Left colon (tissue), 2 donors: ENCODE measurements around the gene MAGEC1. TPM values are rescaled to one million over a fixed set of nuclear protein-coding genes. Genes with fewer than 3 reads are reported as not detected.
"Not testable (repeated sequence)": the region's sequence is repeated elsewhere in the genome, so short reads cannot be mapped to it uniquely, and the experiment has no call there.

Experiments used
- ATAC-seq: fragments of 200-7000 bp; cut with Tn5 transposase; one replicate; pipeline ENCODE4 v1.9.1; 2020; ENCODE audit warnings: mild to moderate bottlenecking, moderate library complexity
- DNase-seq, 2 donors: peaks; one replicate each; pipeline ENCODE4 v3.0.0-alpha.2; 2020
- intact Hi-C, 2 donors: fragments of 100-400 bp; cut with DNase I in 1 of 2; cut with micrococcal nuclease in 1 of 2; formaldehyde crosslinking; loops; one replicate each; pipeline versions ENCODE4 v1.11.2 to v1.14.0; 2022; cut with DNase I, micrococcal nuclease
- long read RNA-seq: library from polyadenylated mRNA; unstranded; transcript quantifications from one replicate; pipeline ENCODE4 v2.0.0, GENCODE V29; 2021
- total RNA-seq, 2 donors: library from RNA; stranded (reverse); fragmentation: NEBNext Ultra II Directional; extraction: Animal tissue kit (Norgen Biotek cat#: 25700); gene quantifications; one replicate each; pipeline ENCODE4 v1.2.1, GENCODE V29; 2021
- donor health status: DM: no; HTN: no; CAD: no.
- donor health status: DM: yes; HTN: yes; CAD: no.

Gene MAGEC1, protein sequence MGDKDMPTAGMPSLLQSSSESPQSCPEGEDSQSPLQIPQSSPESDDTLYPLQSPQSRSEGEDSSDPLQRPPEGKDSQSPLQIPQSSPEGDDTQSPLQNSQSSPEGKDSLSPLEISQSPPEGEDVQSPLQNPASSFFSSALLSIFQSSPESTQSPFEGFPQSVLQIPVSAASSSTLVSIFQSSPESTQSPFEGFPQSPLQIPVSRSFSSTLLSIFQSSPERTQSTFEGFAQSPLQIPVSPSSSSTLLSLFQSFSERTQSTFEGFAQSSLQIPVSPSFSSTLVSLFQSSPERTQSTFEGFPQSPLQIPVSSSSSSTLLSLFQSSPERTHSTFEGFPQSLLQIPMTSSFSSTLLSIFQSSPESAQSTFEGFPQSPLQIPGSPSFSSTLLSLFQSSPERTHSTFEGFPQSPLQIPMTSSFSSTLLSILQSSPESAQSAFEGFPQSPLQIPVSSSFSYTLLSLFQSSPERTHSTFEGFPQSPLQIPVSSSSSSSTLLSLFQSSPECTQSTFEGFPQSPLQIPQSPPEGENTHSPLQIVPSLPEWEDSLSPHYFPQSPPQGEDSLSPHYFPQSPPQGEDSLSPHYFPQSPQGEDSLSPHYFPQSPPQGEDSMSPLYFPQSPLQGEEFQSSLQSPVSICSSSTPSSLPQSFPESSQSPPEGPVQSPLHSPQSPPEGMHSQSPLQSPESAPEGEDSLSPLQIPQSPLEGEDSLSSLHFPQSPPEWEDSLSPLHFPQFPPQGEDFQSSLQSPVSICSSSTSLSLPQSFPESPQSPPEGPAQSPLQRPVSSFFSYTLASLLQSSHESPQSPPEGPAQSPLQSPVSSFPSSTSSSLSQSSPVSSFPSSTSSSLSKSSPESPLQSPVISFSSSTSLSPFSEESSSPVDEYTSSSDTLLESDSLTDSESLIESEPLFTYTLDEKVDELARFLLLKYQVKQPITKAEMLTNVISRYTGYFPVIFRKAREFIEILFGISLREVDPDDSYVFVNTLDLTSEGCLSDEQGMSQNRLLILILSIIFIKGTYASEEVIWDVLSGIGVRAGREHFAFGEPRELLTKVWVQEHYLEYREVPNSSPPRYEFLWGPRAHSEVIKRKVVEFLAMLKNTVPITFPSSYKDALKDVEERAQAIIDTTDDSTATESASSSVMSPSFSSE
- total RNA-seq, result not detected
- long read RNA-seq, result 0 reads

DNA sequence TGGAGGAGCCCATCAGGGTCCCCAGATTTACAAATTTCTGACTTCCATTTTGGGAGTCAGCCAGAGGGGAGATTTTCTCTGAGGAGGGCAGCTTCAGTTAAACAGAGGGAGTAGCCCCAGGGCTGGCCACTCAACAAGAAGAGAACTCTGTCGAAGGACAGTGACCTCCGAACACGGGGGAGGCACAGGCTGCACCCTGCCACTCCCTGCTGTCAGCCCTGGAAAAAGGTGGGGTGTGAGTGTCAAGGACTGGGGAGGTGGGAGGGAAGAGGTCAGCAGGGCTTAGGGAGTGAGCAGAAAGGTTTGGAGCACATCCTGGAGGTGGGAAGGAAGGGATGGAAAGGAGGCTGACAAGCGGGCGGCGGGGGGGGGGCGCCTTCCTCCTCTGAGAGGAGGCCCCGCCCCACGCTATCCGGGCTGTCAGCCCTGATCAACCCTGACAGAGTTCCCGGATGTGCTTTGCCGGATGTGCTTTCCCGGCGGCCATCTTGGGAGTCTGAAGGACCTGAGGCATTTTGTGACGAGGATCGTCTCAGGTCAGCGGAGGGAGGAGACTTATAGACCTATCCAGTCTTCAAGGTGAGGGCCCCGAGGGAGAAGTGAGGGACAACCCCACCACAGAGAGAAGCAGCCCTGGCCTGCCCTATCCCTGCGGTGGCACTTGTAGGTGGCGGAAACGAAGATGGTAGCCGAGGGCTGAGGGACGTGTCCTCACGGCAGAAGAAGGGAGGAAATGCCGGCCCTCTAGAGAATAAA is at the start of gene MAGEC1:
MAGEC1 (plus strand) TSS at position 495 of the 756 bp plus-strand sequence. CDS start 1,179 bp downstream, outside the sequence.
- ATAC-seq (no peak), DNase-seq (no peak)
- intact Hi-C loops, result no loop called here

DNA sequence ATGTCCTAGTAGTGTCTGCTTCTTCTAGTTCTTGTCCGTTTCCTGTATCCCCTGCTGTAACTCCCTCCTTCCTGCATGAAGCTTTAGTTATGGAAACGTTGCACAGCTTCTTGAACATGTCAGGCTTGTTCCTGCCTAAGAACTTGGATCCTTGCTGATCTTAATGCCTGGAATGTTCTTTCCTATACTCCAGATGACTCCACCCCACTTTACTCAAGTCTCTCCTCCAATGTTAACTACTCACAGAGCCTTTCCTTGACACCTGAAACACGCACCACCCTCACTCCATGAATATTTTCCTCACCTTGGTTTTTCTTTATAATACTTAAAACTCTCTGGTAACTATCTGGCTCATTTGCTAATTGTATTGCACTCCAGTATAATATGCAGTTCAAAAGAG is 46.2 kb upstream of the MAGEC1 start:
- ATAC-seq (no peak), DNase-seq (no peak)
- intact Hi-C loops, result no loop called here

DNA sequence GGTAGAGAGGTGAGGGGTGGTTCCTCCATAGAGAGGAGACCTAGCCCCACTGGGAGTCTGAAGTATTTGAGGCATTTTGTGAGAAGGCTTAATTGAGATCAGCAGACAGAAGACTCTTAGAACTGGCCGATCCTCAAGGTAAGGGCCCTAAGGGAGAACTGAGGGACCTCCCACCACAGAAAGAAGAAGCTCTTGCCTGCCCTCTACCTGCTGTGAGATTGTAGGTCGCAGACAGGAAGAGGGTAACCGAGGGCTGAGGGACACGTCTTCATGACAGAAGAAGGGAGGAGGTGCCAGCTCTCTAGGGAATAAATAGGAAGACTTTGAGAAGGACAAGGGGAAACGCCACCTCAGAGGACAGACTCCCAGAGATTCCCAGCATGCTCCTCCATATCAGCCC is 24.1 kb upstream of the MAGEC1 start:
- intact Hi-C loops, result no loop called here
- DNase-seq (no peak), ATAC-seq (no peak)

DNA sequence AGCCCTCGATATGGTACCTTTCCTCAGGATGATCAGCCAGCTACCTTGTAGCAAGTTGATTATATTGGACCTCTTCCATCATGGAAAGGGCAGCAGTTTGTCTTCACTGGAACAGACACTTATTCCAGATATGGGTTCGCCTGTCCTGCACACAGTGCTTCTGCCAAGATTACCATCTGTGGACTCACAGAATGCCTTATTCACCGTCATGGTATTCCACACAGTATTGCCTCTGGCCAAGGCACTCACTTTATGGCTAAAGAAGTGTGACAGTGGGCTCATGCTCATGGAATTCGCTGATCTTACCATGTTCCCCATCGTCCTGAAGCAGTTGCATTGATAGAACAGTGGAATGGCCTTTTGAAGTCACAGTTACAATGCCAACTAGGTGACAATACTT is 14.9 kb upstream of the MAGEC1 start:
- ATAC-seq, DNase-seq, intact Hi-C loops: not testable (repeated sequence)

DNA sequence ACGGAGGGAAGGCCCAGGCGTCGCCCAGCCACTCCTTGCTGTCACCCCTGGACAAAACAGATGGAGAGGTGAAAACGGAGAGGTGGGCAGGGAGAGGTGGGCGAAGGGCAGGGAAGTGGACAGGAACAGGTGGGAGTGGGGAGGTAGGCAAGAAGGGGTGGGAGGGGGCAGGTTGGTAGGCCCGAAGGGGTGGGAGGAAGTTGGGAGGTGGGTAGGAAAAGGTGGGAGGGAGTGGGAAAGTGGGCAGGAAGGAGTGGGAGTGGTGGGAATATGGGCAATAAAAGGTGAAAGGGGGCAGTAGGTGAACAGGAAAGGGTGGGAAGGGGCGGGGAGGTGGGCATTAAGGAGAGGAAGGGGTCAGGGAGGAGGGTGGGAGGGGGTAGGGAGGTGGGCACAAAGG is 9.0 kb upstream of the MAGEC1 start:
- intact Hi-C loops, result no loop called here
- ATAC-seq (no peak), DNase-seq (no peak)

DNA sequence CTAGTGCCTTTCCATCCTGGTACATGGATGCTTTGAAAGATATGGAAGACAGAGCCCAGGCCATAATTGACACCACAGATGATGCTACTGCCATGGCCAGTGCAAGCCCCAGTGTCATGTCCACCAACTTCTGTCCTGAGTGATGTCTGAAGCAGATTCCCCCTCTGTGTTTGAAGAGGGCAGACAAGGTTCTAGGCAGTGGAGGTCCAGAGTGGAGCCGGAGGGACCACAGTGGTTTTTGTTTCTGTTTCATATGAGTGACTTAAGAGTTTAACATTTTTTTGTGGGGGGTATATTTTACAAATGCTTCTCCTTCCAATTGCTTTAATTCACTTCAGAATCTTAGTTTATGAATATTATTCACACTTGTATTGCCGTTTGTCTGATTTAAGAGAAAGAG is 6.0 kb upstream of the MAGEC1 start:
- DNase-seq (no peak), ATAC-seq (no peak)
- intact Hi-C loops, result no loop called here

DNA sequence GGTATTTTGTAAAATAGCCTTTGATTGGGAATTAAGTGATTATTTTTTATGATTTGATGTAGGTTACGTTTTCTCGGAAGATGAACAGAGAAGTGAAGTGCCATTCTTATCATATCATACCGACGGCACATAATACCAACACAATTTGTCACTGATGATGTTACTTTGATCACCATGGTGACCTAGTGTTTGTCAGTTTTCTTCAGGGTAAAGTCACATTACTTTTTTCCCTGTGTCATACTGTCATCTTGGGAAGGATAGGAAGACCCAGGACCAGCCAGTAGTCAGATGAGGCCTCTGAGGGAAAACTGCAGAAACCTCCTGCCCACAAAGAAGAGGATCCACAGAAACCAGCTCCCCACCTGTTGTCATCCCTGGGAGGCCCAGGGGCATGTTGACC is 1.3 kb upstream of the MAGEC1 start:
- ATAC-seq, result no peak
- intact Hi-C loops, result no loop called here

DNA sequence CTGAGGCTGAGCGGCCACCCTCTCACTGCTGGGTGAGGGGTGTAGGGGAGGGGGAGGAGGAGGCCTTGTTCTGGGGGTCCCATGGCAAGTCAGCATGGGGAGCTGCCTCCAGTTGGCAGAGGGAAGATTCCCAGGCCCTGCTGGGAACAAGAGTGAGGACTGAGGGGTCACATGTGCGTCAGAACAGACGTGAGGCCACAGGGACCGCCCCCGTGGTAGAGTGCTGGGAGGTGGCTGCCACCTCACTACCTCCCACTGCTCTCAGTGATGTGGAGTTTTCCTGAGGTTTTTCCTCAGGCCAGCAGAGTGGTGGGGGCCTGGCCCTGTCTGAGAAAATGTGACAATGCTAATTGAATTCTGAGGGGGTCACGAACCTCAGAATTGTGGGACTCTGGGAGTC is 568 bp downstream of the MAGEC1 start:
- ATAC-seq (no peak), DNase-seq (no peak)
- intact Hi-C loops, result no loop called here

More for the DNA sequence above, 1.3 kb upstream of the MAGEC1 start:
- DNase-seq, result no peak

DNA sequence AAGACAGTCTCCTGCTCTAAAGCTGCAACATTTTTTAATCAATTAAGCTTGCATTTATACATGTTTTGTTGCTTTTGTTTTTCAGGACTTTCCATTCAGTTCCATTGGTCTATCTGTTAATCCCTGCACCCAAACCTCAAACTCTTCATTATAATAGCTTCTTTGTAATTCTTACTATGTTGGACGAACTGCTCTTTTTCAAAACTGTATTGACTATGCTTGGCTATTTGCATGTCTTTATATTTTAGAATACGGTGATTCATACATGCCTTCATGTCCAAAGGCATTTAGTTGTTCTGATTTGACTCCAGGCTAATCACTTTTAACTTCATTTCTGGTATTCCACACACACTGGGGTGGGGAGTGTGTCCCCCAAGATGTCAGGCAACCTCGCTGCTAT is 14.1 kb downstream of the MAGEC1 start:
- intact Hi-C loops, result no loop called here
- no peak for ATAC-seq

DNA sequence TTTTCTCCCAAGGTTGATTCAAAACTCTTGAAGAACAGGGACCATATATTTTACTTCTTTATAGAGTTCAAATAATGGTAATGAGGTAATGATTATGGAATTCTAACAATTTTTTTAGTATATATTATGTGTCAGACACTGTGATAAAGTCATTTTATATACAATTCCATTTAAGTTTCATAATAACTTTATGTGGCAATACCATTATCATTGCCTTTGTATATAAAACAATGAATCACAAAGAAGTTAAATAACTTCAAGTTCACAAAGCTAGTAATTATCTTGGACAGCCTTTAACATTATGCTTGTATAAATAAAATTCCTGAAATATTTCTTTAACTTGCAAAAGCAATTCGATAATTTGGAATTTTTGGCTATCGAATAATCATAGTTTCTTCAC is 20.6 kb downstream of the MAGEC1 start:
- ATAC-seq (no peak), DNase-seq (no peak)
- intact Hi-C loops, result no loop called here

More for the DNA sequence above, 14.1 kb downstream of the MAGEC1 start:
- DNase-seq, result no peak

DNA sequence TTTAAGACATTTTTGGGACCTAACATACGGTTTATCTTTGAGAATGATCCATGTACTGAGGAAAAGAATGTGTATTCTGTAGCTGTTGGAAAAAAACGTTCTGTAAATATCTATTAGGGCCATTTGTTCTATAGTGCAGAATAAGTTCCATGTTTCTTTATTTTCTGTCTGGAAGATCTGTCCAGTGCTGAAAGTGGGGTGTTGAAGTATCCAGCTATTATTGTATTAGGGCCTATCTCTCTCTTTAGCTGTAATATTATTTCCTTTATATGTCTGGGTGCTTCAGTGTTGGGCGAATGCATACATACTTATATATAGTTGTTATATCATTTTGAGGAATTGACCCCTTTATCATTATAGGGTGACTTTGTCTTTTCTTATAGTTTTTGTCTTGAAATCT is 24.7 kb downstream of the MAGEC1 start:
- intact Hi-C loops, result no loop called here
- ATAC-seq, result no peak

DNA sequence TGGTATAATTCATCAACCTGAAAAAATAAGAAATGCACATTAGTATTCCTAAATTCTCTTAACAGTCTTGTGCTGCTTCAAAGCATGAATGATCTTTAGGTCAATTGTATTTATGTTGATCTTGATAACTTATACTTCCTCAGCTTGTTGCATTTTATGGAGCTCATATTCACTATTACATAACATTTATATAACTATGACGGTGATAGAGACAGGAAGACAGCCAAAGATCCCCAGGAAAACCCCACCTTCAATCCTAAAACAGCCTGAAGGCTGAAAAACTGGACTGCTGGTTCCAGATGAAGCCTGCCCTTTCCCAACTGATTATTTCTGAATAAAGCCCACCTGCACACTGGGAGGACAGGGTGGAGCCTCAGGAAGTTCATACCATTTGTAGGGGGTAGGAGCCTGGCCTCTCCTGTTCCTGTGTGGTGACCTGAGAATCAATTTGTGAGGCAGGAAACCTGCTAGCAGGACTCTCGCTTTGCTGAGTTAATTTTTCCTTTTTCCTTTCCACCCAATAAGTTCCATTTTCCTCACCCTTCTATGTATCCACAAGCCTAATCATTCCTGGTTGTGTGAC is 30.5 kb downstream of the MAGEC1 start:
- ATAC-seq, result no peak
- intact Hi-C loops, result no loop called here
- DNase-seq, result no peak

More for the DNA sequence above, 24.7 kb downstream of the MAGEC1 start:
- DNase-seq, result no peak

DNA sequence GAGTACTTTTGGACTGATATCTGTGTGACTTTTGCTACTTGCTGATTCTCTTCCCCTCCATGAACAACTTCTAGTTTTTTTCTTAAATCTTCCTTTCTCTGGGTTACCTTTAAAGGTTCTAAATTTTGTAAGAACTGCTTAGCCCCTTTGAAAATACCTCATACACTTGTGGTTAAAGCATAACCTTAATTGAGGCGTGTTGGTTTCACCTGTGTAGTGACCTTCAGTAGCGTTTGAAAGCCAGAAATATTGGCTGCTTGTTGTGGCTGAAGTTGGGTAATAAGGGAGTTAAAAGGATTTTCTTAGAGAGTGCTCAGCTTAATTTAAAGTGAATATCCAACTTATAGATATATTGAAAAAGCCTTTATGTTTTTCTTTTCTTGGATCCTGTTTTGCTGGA is 32.0 kb downstream of the MAGEC1 start:
- intact Hi-C loops, result no loop called here
- DNase-seq (no peak), ATAC-seq (no peak)

DNA sequence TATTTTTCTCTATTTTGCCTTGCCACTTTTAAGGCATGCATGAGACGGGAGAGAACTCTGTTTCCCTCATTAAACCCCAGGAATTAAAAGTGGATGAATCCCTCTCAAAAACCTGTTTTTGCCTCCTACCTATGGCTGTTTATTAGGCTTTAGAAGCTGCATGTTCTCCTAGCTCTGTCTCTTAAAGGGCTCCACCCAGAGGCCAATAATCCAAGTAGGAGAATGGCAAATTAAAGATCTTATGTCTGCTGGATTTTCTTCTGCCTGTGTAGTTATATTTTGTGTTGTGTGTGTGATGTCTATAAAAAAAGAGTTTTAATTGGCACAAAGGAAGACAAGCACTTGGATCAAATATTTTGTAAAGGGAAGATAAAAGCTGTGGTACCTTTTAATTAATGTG is 32.4 kb downstream of the MAGEC1 start:
- intact Hi-C loops, result no loop called here
- DNase-seq (no peak), ATAC-seq (no peak)

DNA sequence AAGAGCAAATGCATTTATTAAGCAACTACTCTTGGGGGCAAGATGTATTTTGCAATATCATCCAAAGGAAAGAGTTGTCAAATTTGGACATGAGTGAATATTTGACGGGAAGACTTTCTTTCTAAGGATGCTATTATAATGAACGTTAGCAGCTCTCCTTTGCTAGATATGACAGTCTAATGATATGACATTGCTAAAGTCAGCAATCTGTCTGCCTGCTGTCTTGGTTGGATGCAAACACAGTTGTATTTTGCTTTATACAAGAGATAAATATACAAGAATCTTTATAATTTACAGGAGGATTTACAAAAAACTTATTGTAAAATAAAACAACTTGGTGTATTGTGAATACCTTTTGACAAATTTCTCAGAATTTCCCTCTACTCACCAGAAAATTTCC is 37.5 kb downstream of the MAGEC1 start:
- ATAC-seq, result no peak
- DNase-seq, result no peak
- intact Hi-C loops, result no loop called here

DNA sequence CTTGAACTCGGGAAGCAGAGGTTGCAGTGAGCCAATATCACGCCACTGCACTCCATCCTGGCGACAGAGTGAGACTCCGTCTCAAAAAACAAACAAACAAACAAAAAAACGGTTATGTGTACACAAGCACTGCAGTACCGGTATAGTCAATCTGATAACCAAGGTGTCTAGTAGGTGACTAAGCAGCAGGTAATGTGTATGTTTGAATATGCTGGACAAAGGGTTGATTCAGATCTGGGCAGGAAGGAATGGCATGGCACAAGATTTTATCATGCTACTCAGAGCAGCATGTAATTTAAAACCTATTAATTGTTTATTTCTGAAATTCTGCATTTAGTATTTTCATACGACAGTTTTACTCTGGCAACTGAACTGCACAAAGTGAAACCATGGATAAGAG is 41.7 kb downstream of the MAGEC1 start:
- DNase-seq, result no peak
- intact Hi-C loops, result no loop called here
- no peak for ATAC-seq

DNA sequence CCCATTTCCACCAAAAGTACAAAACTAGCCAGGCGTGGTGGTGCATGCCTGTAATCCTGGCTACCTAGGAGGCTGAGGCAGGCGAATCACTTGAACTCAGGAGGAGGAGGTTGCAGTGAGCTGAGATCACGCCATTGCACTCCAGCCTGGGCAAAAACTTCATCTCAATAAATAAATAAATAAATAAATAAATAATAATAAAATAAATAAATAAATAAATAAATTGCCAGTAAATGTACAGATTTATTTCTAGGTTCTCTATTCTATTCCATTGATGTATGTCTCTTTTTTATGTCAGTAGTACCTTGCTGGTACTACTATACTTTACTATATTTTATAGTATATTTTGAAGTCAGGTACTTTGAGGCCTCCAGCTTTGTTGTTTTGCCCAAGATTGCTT is 43.7 kb downstream of the MAGEC1 start:
- ATAC-seq (no peak), DNase-seq (no peak)

DNA sequence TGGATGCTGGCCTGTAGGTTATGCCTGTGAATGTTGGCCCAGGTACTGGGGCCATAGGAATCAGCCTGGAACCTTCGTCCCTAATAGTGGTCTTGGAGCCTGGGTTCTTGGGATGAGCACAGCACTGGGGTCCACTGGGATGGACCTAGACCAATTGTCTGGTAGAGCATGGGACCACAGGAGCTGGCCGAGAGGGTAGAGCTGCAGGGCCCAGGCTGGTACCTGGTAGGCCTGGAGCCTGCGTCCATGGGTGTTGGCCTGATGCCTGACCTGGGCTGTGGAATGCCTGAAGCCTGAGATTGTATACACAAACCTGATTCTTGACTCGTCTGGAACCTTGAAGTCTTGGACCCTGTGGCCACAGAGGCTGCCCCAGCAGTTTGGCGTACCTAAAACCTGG is 48.9 kb downstream of the MAGEC1 start:
- ATAC-seq, result no peak

More for the DNA sequence above, 43.7 kb downstream of the MAGEC1 start:
- intact Hi-C loops, result no loop called here

More for the DNA sequence above, 48.9 kb downstream of the MAGEC1 start:
- no peak for DNase-seq
- intact Hi-C loops, result no loop called here
